Esophagus squamous epithelium (tissue), 5 donors: ENCODE measurements around the gene TMEM145. TPM values are rescaled to one million over a fixed set of nuclear protein-coding genes. Genes with fewer than 3 reads are reported as not detected.

ENCODE experiments used
- DNase-seq: peaks from one replicate; lab custom pipeline; 2025; lab: John Stamatoyannopoulos, UW
- H3K27ac ChIP-seq, 4 donors: fragments of 200-600 bp; sonication (generic); one replicate each; pipeline ENCODE4 v1.5.1; 2016 to 2019; ENCODE audit warnings: mild to moderate bottlenecking in 1 of 4
- H3K27me3 ChIP-seq, 4 donors: fragments of 200-600 bp; sonication (generic); 1 replicate in 3 of 4; 2 replicates in 1 of 4; pipeline versions ENCODE4 v1.5.1 to v1.6.0; 2017 to 2021; ENCODE audit warnings: antibody characterized with exemption in 1 of 4
- H3K36me3 ChIP-seq, 3 donors: fragments of 200-600 bp; sonication (generic); one replicate each; pipeline ENCODE4 v1.5.1; 2016 to 2019
- H3K4me1 ChIP-seq, 3 donors: fragments of 200-600 bp; sonication (generic); one replicate each; pipeline ENCODE4 v1.5.1; 2017 to 2019
- H3K4me3 ChIP-seq, 4 donors: fragments of 200-600 bp; sonication (generic); 1 replicate in 3 of 4; 2 replicates in 1 of 4; pipeline ENCODE4 v1.5.1; 2016 to 2019; ENCODE audit warnings: mild to moderate bottlenecking in 2 of 4, moderate library complexity in 1 of 4
- H3K9me3 ChIP-seq, 3 donors: fragments of 200-600 bp; sonication (generic); one replicate each; pipeline ENCODE4 v1.5.1; 2016 to 2019
- POLR2A ChIP-seq, 4 donors: fragments of 450-650 bp; IDR thresholded peaks; one replicate each; pipeline ENCODE4 v1.6.1; 2017; ENCODE audit warnings: antibody characterized with exemption in 4 of 4, mild to moderate bottlenecking in 4 of 4, moderate library complexity in 3 of 4
- whole genome bisulfite sequencing, 2 donors: methylation state at CpG; one replicate each; pipeline ENCODE4 v1.1.5; 2018; 5-methylcytosine and 5-hydroxymethylcytosine counted together
- intact Hi-C: fragments of 100-400 bp; cut with DNase I; formaldehyde crosslinking; loops from one replicate; pipeline ENCODE4 v1.15.0; 2022
- total RNA-seq, 4 donors: library from RNA; depleted of rRNA; stranded (reverse); fragments of >200 nt; gene quantifications; one replicate each; pipeline ENCODE4 v1.1.0, GENCODE V29; 2016
- TF ChIP-seq, protein P1 (sequence below), 6 experiments: fragments of 450-650 bp in 4 of 6; fragments of 200-600 bp in 2 of 6; sonication (generic) in 2 of 6; IDR thresholded peaks; one replicate each; pipeline ENCODE4 v1.5.1; 2016 to 2019; ENCODE audit warnings: antibody characterized with exemption in 6 of 6, mild to moderate bottlenecking in 4 of 6, moderate library complexity in 4 of 6
- donor health status: DM: yes; HTN: yes; CAD: no.

The TMEM145 gene
- total RNA-seq, 4 donors from 2014 or later: not detected

DNA sequence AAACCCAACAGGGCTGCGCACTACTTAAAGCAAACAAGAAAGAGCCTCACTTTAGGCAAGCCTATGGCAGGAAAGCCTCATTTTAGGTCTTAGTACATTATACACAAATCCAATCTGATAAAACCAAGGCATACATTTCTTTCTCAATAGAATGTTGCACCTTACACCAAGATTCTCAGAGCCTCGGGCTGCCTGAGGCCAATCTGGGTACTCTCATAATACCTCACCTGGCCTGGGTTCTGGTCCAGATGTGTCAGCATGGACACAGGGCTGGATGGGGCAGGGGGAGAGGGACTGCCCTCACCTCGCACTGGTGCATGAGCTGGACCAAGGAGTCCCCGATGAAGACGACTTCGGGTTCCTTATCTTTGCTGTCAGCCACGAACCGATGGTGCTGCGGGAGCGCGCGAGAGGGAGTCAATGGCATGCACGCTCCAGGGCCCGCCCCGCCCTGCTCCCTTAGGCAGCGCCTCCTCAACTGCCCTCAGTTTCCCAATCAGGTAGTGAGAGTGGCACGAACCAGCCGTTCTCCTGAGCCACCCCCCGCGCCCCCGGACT lies 11.4 kb upstream of the TMEM145 start, which contains the start of gene PRR19:
Gene PRR19 (plus strand): TSS at position 487 of the 558 bp plus-strand sequence. CDS start 7,453 bp downstream, outside the sequence.
- no peaks in the 10 kb centered on the region for H3K9me3 ChIP-seq
- DNase-seq: no peak
- H3K4me3 ChIP-seq: peak within 1 kb of the TSS; percentile 39 to 68 (median 58)
- H3K27me3 ChIP-seq: no peaks in the 10 kb centered on the region
- TF ChIP-seq, protein P1, sequence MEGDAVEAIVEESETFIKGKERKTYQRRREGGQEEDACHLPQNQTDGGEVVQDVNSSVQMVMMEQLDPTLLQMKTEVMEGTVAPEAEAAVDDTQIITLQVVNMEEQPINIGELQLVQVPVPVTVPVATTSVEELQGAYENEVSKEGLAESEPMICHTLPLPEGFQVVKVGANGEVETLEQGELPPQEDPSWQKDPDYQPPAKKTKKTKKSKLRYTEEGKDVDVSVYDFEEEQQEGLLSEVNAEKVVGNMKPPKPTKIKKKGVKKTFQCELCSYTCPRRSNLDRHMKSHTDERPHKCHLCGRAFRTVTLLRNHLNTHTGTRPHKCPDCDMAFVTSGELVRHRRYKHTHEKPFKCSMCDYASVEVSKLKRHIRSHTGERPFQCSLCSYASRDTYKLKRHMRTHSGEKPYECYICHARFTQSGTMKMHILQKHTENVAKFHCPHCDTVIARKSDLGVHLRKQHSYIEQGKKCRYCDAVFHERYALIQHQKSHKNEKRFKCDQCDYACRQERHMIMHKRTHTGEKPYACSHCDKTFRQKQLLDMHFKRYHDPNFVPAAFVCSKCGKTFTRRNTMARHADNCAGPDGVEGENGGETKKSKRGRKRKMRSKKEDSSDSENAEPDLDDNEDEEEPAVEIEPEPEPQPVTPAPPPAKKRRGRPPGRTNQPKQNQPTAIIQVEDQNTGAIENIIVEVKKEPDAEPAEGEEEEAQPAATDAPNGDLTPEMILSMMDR (IDR thresholded peaks at IDR 0.05): no peak
- TF ChIP-seq POLR2A (IDR thresholded peaks at IDR 0.05): no peak
- 20 to 21% methylated on average over 4 to 6 of the region's 21 CpGs for WGBS, 2 donors
- peaks cover 7 to 31% (median 8%) of the 10 kb centered on the region in 3 donors for H3K4me1 ChIP-seq
- H3K36me3 ChIP-seq: peaks cover 0 to 4% (median 0%) of the 10 kb centered on the region in 3 donors
- intact Hi-C loops: no loop called here
- H3K27ac ChIP-seq: peak within 1 kb of the TSS; percentile 45 to 80 (median 61)

DNA sequence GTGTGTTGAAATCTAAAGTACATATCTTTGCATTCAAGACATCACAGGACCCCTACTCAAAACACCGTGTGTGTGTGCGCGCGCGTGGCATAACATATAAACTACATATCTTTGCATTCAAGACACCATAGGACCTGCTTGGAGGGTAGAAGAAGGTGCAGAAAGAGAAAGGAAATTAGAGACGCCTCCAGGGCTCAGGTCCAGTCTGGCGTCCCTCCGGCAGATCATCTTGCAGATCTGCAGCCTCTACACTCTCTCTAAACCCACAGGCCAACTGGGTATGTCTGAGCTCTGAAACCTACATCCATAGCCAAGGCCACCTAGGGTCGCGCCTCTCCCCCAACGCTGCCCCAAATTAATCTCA lies 10.0 kb upstream of the TMEM145 start:
- TF ChIP-seq, protein P1 (IDR thresholded peaks at IDR 0.05): no peak
- TF ChIP-seq POLR2A (IDR thresholded peaks at IDR 0.05): no peak
- no peaks in the 10 kb centered on the region for H3K36me3 ChIP-seq
- intact Hi-C loops: no loop called here
- 59 to 81% methylated on average over 11 of the region's 11 CpGs for WGBS, 2 donors
- no peak for DNase-seq
- no peaks in the 10 kb centered on the region for H3K9me3 ChIP-seq
- H3K4me1 ChIP-seq: peaks cover 7 to 31% (median 8%) of the 10 kb centered on the region in 3 donors
- peak overlapping the region in 2 of 4 donors; percentile 62 to 68 for H3K4me3 ChIP-seq
- no peaks in the 10 kb centered on the region for H3K27me3 ChIP-seq
- peak overlapping the region in 2 of 4 donors; percentile 48 to 80 for H3K27ac ChIP-seq

DNA sequence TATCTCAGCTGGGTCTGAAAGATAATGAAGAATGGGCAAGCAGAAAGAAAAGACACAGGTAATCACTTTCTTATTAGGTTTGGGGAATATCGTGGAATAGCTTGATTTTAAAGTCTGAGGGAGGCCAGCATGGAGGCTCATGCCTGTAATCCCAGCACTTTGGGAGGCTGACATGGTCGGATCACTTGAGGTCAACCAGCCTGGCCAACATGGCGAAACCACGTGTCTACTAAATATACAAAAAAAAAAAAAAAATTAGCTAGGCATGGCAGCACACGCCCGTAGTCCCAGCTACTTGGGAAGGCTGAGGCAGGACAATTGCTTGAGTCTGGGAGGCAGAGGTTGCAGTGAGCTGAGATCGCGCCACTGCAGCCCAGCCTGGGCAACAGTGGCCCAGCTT lies 9.2 kb upstream of the TMEM145 start:
- TF ChIP-seq, protein P1 (IDR thresholded peaks at IDR 0.05): no peak
- TF ChIP-seq POLR2A (IDR thresholded peaks at IDR 0.05): no peak
- Histone ChIP-seq H3K4me1 (peaks cover 7 to 31% (median 8%) of the 10 kb centered on the region in 3 donors), H3K36me3 (no peaks in the 10 kb centered on the region), H3K27me3 (no peaks in the 10 kb centered on the region), H3K9me3 (no peaks in the 10 kb centered on the region), H3K27ac (no peak overlapping the region), H3K4me3 (no peak overlapping the region)
- no peak for DNase-seq
- WGBS, 2 donors: 70 to 74% methylated on average over 8 of the region's 8 CpGs
- intact Hi-C loops: no loop called here

DNA sequence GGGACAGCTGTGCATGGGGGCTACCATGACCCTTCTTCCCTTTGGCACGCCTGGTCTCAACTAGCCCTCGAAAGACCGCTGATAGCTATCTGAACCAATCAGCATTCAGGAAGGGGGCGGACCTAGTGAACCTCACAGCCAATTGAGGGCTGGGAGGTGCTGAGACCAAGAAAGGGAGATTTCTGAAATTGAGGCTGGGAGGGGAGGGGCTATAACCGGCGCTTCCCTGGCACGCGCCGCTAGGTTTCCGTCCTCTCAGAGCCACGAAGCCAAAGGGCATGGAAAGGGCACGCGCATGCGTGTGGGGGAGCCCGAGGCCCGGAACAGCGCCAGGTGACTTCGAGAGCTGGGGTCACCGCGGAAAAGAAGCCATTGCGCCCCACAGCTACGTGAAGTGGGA lies 6.5 kb upstream of the TMEM145 start:
- H3K4me1 ChIP-seq: peaks cover 6 to 21% (median 7%) of the 10 kb centered on the region in 3 donors
- H3K36me3 ChIP-seq: no peaks in the 10 kb centered on the region
- no peak for DNase-seq

DNA sequence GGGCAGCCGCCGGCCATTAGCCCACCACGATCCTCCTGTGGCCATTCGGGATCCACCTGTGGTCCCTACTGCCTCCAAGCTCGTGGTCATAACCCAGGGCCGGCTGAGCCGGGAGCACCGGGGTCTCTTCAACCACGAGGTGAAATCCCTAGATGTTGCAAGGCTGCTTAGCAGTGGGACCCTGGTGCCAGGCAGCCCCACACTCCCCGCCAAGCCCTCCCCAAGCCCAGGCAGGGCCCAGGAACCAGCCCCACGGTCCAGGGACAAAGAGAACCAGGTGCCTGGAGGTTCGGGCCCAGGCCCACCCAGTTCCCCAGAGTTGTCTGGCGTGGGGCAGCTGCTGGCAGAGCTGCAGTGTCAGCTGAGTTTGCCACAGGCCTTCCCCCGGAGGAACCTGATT lies 3.4 kb upstream of the TMEM145 start:
- no peaks in the 10 kb centered on the region for H3K36me3 ChIP-seq
- TF ChIP-seq POLR2A (IDR thresholded peaks at IDR 0.05): no peak
- TF ChIP-seq, protein P1 (IDR thresholded peaks at IDR 0.05): no peak
- H3K4me3 ChIP-seq: no peak overlapping the region
- peaks cover 0 to 45% (median 7%) of the 10 kb centered on the region in 4 donors for H3K27me3 ChIP-seq
- 91% methylated on average over 7 of the region's 14 CpGs; no CpG with 5 or more reads in 1 of the 2 donors for WGBS, 2 donors
- no peaks in the 10 kb centered on the region for H3K9me3 ChIP-seq
- no peak for DNase-seq
- H3K4me1 ChIP-seq: peaks cover 8 to 15% (median 10%) of the 10 kb centered on the region in 3 donors
- no peak overlapping the region for H3K27ac ChIP-seq
- intact Hi-C loops: no loop called here

More for the DNA sequence above, 6.5 kb upstream of the TMEM145 start:
- TF ChIP-seq POLR2A (IDR thresholded peaks at IDR 0.05): no peak
- TF ChIP-seq, protein P1 (IDR thresholded peaks at IDR 0.05): no peak
- 85 to 93% methylated on average over 19 to 20 of the region's 22 CpGs for WGBS, 2 donors
- intact Hi-C loops: no loop called here
- no peaks in the 10 kb centered on the region for H3K9me3 ChIP-seq
- H3K27ac ChIP-seq: no peak overlapping the region
- H3K27me3 ChIP-seq: peaks cover 0 to 15% (median 0%) of the 10 kb centered on the region in 4 donors
- no peak overlapping the region for H3K4me3 ChIP-seq
